ENCODE measurements around the gene PADI2.

- TF ChIP-seq ZNF274 (IDR thresholded peaks at IDR 0.05; ENCODE audit: borderline replicate concordance, extremely low read depth, low read length), result no peak
- TF ChIP-seq HDAC2 (IDR thresholded peaks at IDR 0.05; ENCODE audit: borderline replicate concordance in 1 of 2, low read depth in 2 of 2, low read length in 2 of 2), result no peak
- no peak for TF ChIP-seq SIX5 (IDR thresholded peaks at IDR 0.05; ENCODE audit: low read depth, low read length)
- TF ChIP-seq BACH1 (IDR thresholded peaks at IDR 0.05; ENCODE audit: low read length), result no peak
- TF ChIP-seq, protein P1, sequence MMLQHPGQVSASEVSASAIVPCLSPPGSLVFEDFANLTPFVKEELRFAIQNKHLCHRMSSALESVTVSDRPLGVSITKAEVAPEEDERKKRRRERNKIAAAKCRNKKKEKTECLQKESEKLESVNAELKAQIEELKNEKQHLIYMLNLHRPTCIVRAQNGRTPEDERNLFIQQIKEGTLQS (IDR thresholded peaks at IDR 0.05; ENCODE audit: insufficient read depth, low read depth, low read length), result no peak
Observed at GRCh38 chr1:17028662-17029188, 90.5 kb downstream of the PADI2 start.
